ENCODE measurements around the gene TOE1.

GRCh38 chr1:45335855-45336324 lies 4.1 kb upstream of the TOE1 start:
- no peak for TF ChIP-seq CTCF (IDR thresholded peaks at IDR 0.05)
- no peak for TF ChIP-seq EZH2 (IDR thresholded peaks at IDR 0.05)
- TF ChIP-seq EZH2phosphoT487 (IDR thresholded peaks at IDR 0.05): no peak

Data from neural progenitor cell (in vitro differentiated cells).